Mesodermal cell (in vitro differentiated cells): ENCODE data around the gene TCTA. TPM values are rescaled to one million over a fixed set of nuclear protein-coding genes. Genes with fewer than 3 reads are reported as not detected.

ENCODE experiments used
- H3K27ac ChIP-seq: 2 replicates; pipeline ENCODE4 v1.7.0; 2013; ENCODE audit warnings: mild to moderate bottlenecking, low read depth, low read length, moderate library complexity; ENCODE audit not compliant: severe bottlenecking
- H3K36me3 ChIP-seq: 2 replicates; pipeline ENCODE4 v1.7.1; 2013; ENCODE audit warnings: mild to moderate bottlenecking, low read length, moderate library complexity; ENCODE audit not compliant: control insufficient read depth, insufficient read depth
- H3K4me1 ChIP-seq: one replicate; pipeline ENCODE4 v1.7.1; 2013; ENCODE audit warnings: mild to moderate bottlenecking, low read length; ENCODE audit not compliant: insufficient read depth, control insufficient read depth, poor library complexity, severe bottlenecking
- H3K4me3 ChIP-seq: 2 replicates; pipeline ENCODE4 v1.7.0; 2013; ENCODE audit warnings: low read length, control low read depth, mild to moderate bottlenecking; ENCODE audit not compliant: insufficient read depth, poor library complexity, severe bottlenecking; ENCODE audit errors: extremely low read depth
- H3K9me3 ChIP-seq: 2 replicates; pipeline ENCODE4 v1.7.1; 2013; ENCODE audit warnings: mild to moderate bottlenecking, low read length, moderate library complexity; ENCODE audit not compliant: control insufficient read depth
- WGBS, 2 experiments: methylation state at CpG; one replicate each; pipeline ENCODE4 v1.1.5; 2013; ENCODE audit warnings: missing lambda C conversion rate in 2 of 2; ENCODE audit not compliant: insufficient coverage in 2 of 2; 5-methylcytosine and 5-hydroxymethylcytosine counted together
- polyA plus RNA-seq, 2 experiments: library from polyadenylated mRNA; stranded (reverse); fragments of 50-300 nt; gene quantifications; one replicate each; pipeline ENCODE4 v1.2.3, GENCODE V29; 2013

The TCTA gene
- polyA plus RNA-seq (2013, experiment 1 of 2) = 8.6 TPM
- polyA plus RNA-seq (2013, experiment 2 of 2) = 9.0 TPM

GRCh38 chr3:49411968-49412631 is at the start of gene TCTA, which contains the start of gene RHOA:
Gene TCTA (plus strand): TSS chr3:49412423. CDS start chr3:49412427, 4 bp downstream.
Gene RHOA (minus strand): TSS chr3:49411976. CDS start chr3:49375589, 36,387 bp downstream.
- peaks cover 33% of the 10 kb centered on the region for H3K36me3 ChIP-seq
- peaks cover 19% of the 10 kb centered on the region for H3K4me1 ChIP-seq
- H3K9me3 ChIP-seq = no peaks in the 10 kb centered on the region
- peak within 1 kb of the TSS; percentile 66 for H3K4me3 ChIP-seq
- 2 to 3% methylated on average over 46 to 50 of the region's 62 CpGs for WGBS, 2 experiments
- H3K27ac ChIP-seq = peak within 1 kb of the TSS; percentile 95

DNA sequence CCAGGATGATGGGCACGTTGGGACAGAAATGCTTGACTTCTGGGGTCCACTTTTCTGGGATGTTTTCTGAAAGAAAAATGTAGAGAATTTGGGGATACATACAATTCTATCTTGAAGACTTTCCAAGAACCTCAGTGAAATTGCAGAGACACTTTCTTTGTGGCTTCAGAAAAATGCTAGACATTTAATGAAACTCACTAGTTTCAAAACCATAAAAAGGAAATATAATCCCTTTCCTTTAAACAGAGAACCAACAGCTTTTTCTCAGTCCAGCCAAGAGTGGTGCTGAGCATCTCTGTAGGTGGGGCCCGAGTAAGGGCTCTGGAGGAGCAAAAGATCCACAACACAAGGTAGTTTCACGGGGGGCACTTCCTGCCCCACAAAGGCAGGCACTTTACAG is 49.7 kb upstream of the TCTA start:
- peaks cover 80% of the 10 kb centered on the region for H3K36me3 ChIP-seq
- no peak overlapping the region for H3K27ac ChIP-seq
- H3K4me1 ChIP-seq = peaks cover 19% of the 10 kb centered on the region
- no peaks in the 10 kb centered on the region for H3K9me3 ChIP-seq
- 100% methylated on average over 2 of the region's 3 CpGs for WGBS, 2 experiments
- no peak overlapping the region for H3K4me3 ChIP-seq

DNA sequence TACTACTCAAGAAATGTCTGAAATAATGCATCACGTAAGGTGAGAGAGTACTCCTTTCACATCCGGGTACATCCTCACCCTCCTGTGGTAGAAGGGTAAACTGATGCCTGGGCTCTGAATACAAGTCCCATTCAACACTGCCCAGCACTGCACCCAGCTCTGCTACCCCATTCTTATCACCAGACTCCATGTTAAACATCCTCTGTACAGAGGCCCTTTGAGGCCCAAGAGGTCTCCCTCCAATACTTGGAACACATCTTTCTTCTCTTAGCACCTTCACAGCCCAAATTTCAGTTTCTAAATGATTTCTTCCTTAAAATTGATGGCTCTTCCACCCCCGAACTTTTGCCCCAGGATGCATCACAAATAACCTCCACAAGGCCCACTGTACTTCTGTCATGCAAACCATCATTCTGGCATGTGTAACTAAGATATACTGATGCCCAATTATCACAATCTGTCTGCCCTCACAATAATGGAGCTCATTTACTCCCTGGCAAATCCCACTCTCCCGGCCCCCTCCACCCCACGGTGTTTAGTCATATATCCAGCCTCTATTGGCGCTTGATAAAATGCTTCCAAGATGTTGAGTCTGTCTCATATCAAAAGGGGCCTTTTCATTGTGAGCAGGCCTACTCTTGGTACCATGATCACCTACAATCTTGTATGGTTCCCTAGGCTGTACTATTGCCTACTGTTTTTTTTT is 41.5 kb upstream of the TCTA start:
- Histone ChIP-seq H3K36me3 (peaks cover 95% of the 10 kb centered on the region), H3K4me1 (no peaks in the 10 kb centered on the region), H3K4me3 (no peak overlapping the region), H3K27ac (no peak overlapping the region), H3K9me3 (no peaks in the 10 kb centered on the region)
- whole genome bisulfite sequencing, 2 experiments = 89% methylated on average over 4 of the region's 6 CpGs

DNA sequence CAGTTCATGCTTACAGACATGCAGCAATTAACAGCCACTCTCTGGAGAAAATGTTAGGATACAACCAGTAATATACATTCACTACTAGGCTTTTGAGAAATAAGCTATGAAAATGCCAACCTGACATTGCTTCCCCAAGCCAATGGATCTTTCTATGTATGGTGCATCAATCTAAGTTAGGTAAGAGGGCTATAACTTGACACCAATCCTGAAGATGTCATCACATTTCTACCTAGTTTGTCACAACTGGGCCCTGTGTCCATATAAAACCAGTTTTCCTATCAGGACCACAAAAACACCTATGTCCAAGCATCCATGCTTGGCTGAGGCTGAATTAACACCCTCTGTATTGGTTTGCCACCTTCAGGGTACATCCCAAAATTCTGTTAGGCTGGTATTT is 40.3 kb upstream of the TCTA start:
- Histone ChIP-seq H3K4me1 (no peaks in the 10 kb centered on the region), H3K36me3 (peaks cover 87% of the 10 kb centered on the region), H3K9me3 (no peaks in the 10 kb centered on the region), H3K27ac (no peak overlapping the region), H3K4me3 (no peak overlapping the region)

DNA sequence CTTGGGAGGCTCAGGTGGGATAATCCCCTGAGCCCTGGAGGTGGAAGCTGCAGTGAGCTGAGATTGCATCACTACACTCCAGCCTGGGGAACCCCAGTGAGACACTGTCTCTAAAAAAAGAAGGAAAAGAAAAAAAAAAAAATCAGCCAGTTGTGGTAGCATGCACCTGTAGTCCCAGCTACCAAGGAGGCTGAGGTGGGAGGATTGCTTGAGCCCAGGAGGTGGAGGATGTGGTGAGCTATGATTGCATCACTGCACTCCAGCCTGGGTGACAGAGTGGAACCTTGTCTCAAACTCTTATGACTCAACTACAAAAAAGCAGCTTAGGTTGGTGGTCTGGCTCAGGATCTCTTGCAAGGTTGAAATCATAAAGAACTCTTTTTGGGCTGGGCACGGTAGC is 34.7 kb upstream of the TCTA start:
- Histone ChIP-seq H3K4me1 (peaks cover 11% of the 10 kb centered on the region), H3K9me3 (no peaks in the 10 kb centered on the region), H3K27ac (no peak overlapping the region), H3K4me3 (no peak overlapping the region), H3K36me3 (peaks cover 59% of the 10 kb centered on the region)
- WGBS, 2 experiments = 86 to 89% methylated on average over 1 of the region's 1 CpG

DNA sequence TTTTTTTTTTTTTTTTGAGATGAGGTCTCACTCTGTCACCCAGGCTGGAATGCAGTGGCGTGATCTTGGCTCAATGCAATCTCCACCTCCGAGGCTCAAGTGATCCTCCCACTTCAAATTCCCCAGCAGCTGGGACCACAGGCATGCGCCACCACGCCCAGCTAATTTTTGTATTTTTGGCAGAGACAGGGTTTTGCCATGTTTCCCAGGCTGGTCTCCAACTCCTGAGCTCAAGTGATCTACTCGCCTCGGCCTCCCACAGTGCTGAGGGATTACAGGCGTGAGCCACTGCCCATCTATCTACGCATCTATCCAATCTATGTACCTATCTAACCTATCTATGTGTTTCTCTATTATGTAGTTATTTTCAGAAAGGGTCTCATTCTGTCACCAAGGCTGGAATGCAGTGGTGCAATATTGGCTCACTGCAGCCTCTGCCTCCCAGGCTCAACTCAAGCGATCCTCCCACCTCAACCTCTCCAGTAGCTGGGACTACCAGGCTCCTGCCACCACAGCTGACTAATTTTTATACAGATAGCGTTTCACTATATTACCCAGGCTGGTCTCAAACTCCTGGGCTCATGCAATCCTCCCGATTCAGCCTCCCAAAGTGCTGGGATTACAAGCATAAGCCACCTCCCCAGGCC is 33.9 kb upstream of the TCTA start:
- Histone ChIP-seq H3K9me3 (no peaks in the 10 kb centered on the region), H3K4me3 (no peak overlapping the region), H3K4me1 (peaks cover 11% of the 10 kb centered on the region), H3K36me3 (peaks cover 50% of the 10 kb centered on the region), H3K27ac (peak overlapping the region; percentile 41)
- 90 to 97% methylated on average over 8 to 9 of the region's 11 CpGs for WGBS, 2 experiments

DNA sequence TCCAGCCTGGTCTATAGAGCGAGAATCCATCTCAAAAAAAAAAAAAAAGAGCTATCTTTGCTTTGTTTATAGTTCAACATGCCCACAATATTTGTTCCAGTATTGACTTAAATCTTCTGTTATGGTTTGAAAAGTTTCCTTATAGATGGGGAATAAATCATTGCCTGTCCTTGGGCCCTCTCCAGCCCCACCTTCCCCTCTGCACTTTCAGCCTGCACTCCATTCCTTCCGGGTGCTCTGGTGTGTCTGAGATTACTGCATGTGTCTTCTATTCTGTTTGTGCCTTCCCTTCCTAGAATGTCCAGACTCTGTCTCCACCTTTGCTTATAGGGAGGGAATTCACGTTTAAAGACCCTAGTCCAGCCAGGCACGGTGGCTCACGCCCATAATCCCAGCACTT is 28.8 kb upstream of the TCTA start:
- peaks cover 8% of the 10 kb centered on the region for H3K4me1 ChIP-seq
- no peaks in the 10 kb centered on the region for H3K9me3 ChIP-seq
- H3K4me3 ChIP-seq = no peak overlapping the region
- peaks cover 25% of the 10 kb centered on the region for H3K36me3 ChIP-seq
- 86 to 92% methylated on average over 1 to 3 of the region's 5 CpGs for WGBS, 2 experiments
- no peak overlapping the region for H3K27ac ChIP-seq

DNA sequence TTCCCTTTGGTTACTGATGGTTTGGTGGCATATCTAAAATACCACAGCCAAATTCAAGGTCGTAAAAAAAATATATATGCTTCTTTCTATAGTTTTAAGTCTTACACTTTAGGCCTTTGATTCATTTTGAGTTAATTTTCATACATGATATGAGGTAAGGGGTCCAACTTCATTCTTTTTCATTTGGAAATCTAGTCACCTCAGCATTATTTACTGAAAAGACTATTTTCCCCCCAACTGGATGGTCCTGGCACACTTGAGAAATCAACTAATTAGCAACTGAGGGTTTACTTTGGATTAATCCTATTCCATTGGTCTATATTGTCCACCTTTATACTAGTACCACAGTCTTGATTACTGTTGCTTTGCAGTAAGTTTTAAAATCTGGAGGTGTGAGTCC is 26.6 kb upstream of the TCTA start:
- WGBS, 2 experiments = no CpG with 5 or more reads among the region's 1 CpG
- Histone ChIP-seq H3K36me3 (peaks cover 34% of the 10 kb centered on the region), H3K4me3 (no peak overlapping the region), H3K4me1 (no peaks in the 10 kb centered on the region), H3K27ac (no peak overlapping the region), H3K9me3 (no peaks in the 10 kb centered on the region)

DNA sequence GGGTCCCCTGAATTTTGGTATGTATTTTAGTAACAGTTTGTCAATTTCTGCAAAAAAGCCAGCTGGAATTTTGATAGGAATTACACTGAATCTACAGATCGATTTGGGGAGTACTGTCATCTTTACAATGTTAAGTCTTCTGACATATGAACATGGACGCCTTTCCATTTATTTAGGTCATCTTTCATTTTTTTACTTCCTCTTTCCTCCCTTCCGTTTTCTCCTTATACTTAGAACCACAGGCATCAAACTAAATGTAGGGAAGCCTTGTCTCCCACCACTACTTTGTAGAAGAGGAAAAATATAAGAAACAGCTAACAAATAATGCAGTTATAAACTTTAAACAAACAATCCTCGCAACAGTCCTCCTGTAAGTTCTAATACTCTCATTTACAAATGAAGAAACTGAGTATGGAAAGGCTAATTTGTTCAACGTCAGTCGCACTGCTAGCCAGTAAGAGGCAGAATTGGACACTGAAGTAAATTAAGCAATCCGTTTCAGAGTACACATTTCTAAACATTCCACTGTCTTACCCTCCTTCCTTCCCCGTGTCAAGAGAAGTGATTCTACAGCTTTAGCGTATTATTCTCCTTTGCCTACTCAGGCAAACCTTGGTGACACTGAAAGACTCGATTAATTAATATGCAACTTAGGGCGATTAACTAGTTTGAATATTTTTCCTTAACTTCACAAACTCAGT is 26.0 kb upstream of the TCTA start:
- Histone ChIP-seq H3K4me1 (no peaks in the 10 kb centered on the region), H3K36me3 (peaks cover 29% of the 10 kb centered on the region), H3K27ac (no peak overlapping the region), H3K4me3 (no peak overlapping the region), H3K9me3 (no peaks in the 10 kb centered on the region)
- 95% methylated on average over 4 to 6 of the region's 11 CpGs for WGBS, 2 experiments

GRCh38 chr3:49387721-49388120 is 24.5 kb upstream of the TCTA start:
- Histone ChIP-seq H3K4me3 (no peak overlapping the region), H3K36me3 (peaks cover 34% of the 10 kb centered on the region), H3K9me3 (no peaks in the 10 kb centered on the region), H3K27ac (no peak overlapping the region), H3K4me1 (no peaks in the 10 kb centered on the region)
- WGBS, 2 experiments = 67 to 83% methylated on average over 1 of the region's 2 CpGs
